ENCODE results near the gene OR8D1. TPM values are rescaled to one million over a fixed set of nuclear protein-coding genes. Genes with fewer than 3 reads are reported as not detected.

The OR8D1 gene
- total RNA-seq: not detected

GRCh38 chr11:124313849-124314248 is at the start of gene OR8D1:
Gene OR8D1 (minus strand): TSS chr11:124313949. CDS start chr11:124310766, 3,183 bp downstream.
- DNase-seq (ENCODE audit: low read depth in 2 of 3, low spot score in 2 of 3): no peak

GRCh38 chr11:124359566-124359965 is 45.8 kb upstream of the OR8D1 start:
- DNase-seq (ENCODE audit: low read depth in 2 of 3, low spot score in 2 of 3): no peak

- no peak for DNase-seq (ENCODE audit: low read depth in 2 of 3, low spot score in 2 of 3)
Observed at GRCh38 chr11:124346311-124346955, 32.7 kb upstream of the OR8D1 start.

GRCh38 chr11:124344346-124344745 is 30.6 kb upstream of the OR8D1 start:
- no peak for DNase-seq (ENCODE audit: low read depth in 2 of 3, low spot score in 2 of 3)

- no peak for DNase-seq (ENCODE audit: low read depth in 2 of 3, low spot score in 2 of 3)
Observed at GRCh38 chr11:124340142-124340447, 26.3 kb upstream of the OR8D1 start.

GRCh38 chr11:124339396-124340141 is 25.8 kb upstream of the OR8D1 start:
- peak in 2 of 3 donors; percentile 0 to 33 for DNase-seq (ENCODE audit: low read depth in 2 of 3, low spot score in 2 of 3)

GRCh38 chr11:124331873-124332272 is 18.1 kb upstream of the OR8D1 start:
- DNase-seq (ENCODE audit: low read depth in 2 of 3, low spot score in 2 of 3): no peak

GRCh38 chr11:124329787-124330478 is 16.2 kb upstream of the OR8D1 start:
- peak in 2 of 3 donors; percentile 24 to 73 for DNase-seq (ENCODE audit: low read depth in 2 of 3, low spot score in 2 of 3)

GRCh38 chr11:124327775-124328174 is 14.0 kb upstream of the OR8D1 start:
- DNase-seq (ENCODE audit: low read depth in 2 of 3, low spot score in 2 of 3): no peak

GRCh38 chr11:124322356-124322755 is 8.6 kb upstream of the OR8D1 start:
- DNase-seq (ENCODE audit: low read depth in 2 of 3, low spot score in 2 of 3): no peak

- no peak for DNase-seq (ENCODE audit: low read depth in 2 of 3, low spot score in 2 of 3)
Observed at GRCh38 chr11:124320097-124320496, 6.3 kb upstream of the OR8D1 start, which contains the start of gene OR8D2. Gene OR8D2 (minus strand): TSS chr11:124320197. CDS start chr11:124320197, 0 bp downstream.

GRCh38 chr11:124315052-124315451 is 1.3 kb upstream of the OR8D1 start:
- no peak for DNase-seq (ENCODE audit: low read depth in 2 of 3, low spot score in 2 of 3)

- no peak for DNase-seq (ENCODE audit: low read depth in 2 of 3, low spot score in 2 of 3)
Observed at GRCh38 chr11:124313131-124313530, 618 bp downstream of the OR8D1 start.

GRCh38 chr11:124311670-124312069 is 2.1 kb downstream of the OR8D1 start:
- DNase-seq (ENCODE audit: low read depth in 2 of 3, low spot score in 2 of 3): no peak

GRCh38 chr11:124311269-124311668 is 2.5 kb downstream of the OR8D1 start:
- DNase-seq (ENCODE audit: low read depth in 2 of 3, low spot score in 2 of 3): no peak

GRCh38 chr11:124310721-124311120 is 3.0 kb downstream of the OR8D1 start:
- no peak for DNase-seq (ENCODE audit: low read depth in 2 of 3, low spot score in 2 of 3)

GRCh38 chr11:124307093-124307492 is 6.7 kb downstream of the OR8D1 start:
- DNase-seq (ENCODE audit: low read depth in 2 of 3, low spot score in 2 of 3): no peak

GRCh38 chr11:124302347-124303125 is 11.2 kb downstream of the OR8D1 start:
- DNase-seq (ENCODE audit: low read depth in 2 of 3, low spot score in 2 of 3): no peak

GRCh38 chr11:124301548-124301947 is 12.2 kb downstream of the OR8D1 start:
- no peak for DNase-seq (ENCODE audit: low read depth in 2 of 3, low spot score in 2 of 3)

- no peak for DNase-seq (ENCODE audit: low read depth in 2 of 3, low spot score in 2 of 3)
Observed at GRCh38 chr11:124297921-124298320, 15.8 kb downstream of the OR8D1 start.

GRCh38 chr11:124296016-124296415 is 17.7 kb downstream of the OR8D1 start:
- no peak for DNase-seq (ENCODE audit: low read depth in 2 of 3, low spot score in 2 of 3)
